HG03442 (cell line): ENCODE measurements around the gene XYLT1.
"Not testable (repeated sequence)": the region's sequence is repeated elsewhere in the genome, so short reads cannot be mapped to it uniquely, and the experiment has no call there.

Source experiments
- ATAC-seq: cut with Tn5 transposase; IDR thresholded peaks from one replicate; pipeline ENCODE4 v1.9.1; 2021; ENCODE audit warnings: mild to moderate bottlenecking, moderate library complexity; ENCODE audit not compliant: unreplicated experiment

Gene XYLT1

GRCh38 chr16:17340804-17341203 is 130.0 kb downstream of the XYLT1 start:
- ATAC-seq = no peak

- ATAC-seq = no peak
Measured at GRCh38 chr16:17339764-17340541, 130.8 kb downstream of the XYLT1 start.

- ATAC-seq = no peak
Measured at GRCh38 chr16:17338244-17338643, 132.5 kb downstream of the XYLT1 start.

GRCh38 chr16:17336530-17336900 is 134.2 kb downstream of the XYLT1 start:
- no peak for ATAC-seq

- ATAC-seq = no peak
Measured at GRCh38 chr16:17335826-17336529, 134.8 kb downstream of the XYLT1 start.

- ATAC-seq = not testable (repeated sequence)
Measured at GRCh38 chr16:17335406-17335805, 135.4 kb downstream of the XYLT1 start.

- ATAC-seq = no peak
Measured at GRCh38 chr16:17334096-17334495, 136.7 kb downstream of the XYLT1 start.

GRCh38 chr16:17333229-17333628 is 137.5 kb downstream of the XYLT1 start:
- no peak for ATAC-seq

- ATAC-seq = no peak
Measured at GRCh38 chr16:17331991-17332390, 138.8 kb downstream of the XYLT1 start.

- no peak for ATAC-seq
Measured at GRCh38 chr16:17331071-17331607, 139.6 kb downstream of the XYLT1 start.

- ATAC-seq = no peak
Measured at GRCh38 chr16:17330044-17330443, 140.7 kb downstream of the XYLT1 start.

GRCh38 chr16:17329391-17329790 is 141.4 kb downstream of the XYLT1 start:
- ATAC-seq = no peak

GRCh38 chr16:17328932-17329331 is 141.8 kb downstream of the XYLT1 start:
- no peak for ATAC-seq

GRCh38 chr16:17327664-17328335 is 143.0 kb downstream of the XYLT1 start:
- no peak for ATAC-seq

- ATAC-seq = no peak
Measured at GRCh38 chr16:17325476-17326143, 145.2 kb downstream of the XYLT1 start.

GRCh38 chr16:17324451-17324850 is 146.3 kb downstream of the XYLT1 start:
- ATAC-seq = no peak

- ATAC-seq = no peak
Measured at GRCh38 chr16:17323171-17323570, 147.6 kb downstream of the XYLT1 start.

- ATAC-seq = no peak
Measured at GRCh38 chr16:17321824-17322223, 148.9 kb downstream of the XYLT1 start.

- no peak for ATAC-seq
Measured at GRCh38 chr16:17320009-17320408, 150.8 kb downstream of the XYLT1 start.

GRCh38 chr16:17318238-17318637 is 152.5 kb downstream of the XYLT1 start:
- no peak for ATAC-seq

GRCh38 chr16:17316005-17316404 is 154.8 kb downstream of the XYLT1 start:
- ATAC-seq = no peak
